ENCODE data around the gene C19orf81.
"Not testable (repeated sequence)": the region's sequence is repeated elsewhere in the genome, so short reads cannot be mapped to it uniquely, and the experiment has no call there.

- not testable (repeated sequence) for TF ChIP-seq EP300, CTCF (IDR thresholded peaks at IDR 0.05)
These were observed 36.5 kb upstream of the C19orf81 start for GRCh38 chr19:50612504-50613404.

All from gastroesophageal sphincter (tissue), 3 donors.